GM18526 (cell line): ENCODE data around the gene PROM2.

Experiments
- POLR2A ChIP-seq: IDR thresholded peaks from 3 replicates; pipeline ENCODE4 v1.6.1; 2011; ENCODE audit not compliant: insufficient read length; ENCODE audit errors: extremely low read depth

The PROM2 gene

DNA sequence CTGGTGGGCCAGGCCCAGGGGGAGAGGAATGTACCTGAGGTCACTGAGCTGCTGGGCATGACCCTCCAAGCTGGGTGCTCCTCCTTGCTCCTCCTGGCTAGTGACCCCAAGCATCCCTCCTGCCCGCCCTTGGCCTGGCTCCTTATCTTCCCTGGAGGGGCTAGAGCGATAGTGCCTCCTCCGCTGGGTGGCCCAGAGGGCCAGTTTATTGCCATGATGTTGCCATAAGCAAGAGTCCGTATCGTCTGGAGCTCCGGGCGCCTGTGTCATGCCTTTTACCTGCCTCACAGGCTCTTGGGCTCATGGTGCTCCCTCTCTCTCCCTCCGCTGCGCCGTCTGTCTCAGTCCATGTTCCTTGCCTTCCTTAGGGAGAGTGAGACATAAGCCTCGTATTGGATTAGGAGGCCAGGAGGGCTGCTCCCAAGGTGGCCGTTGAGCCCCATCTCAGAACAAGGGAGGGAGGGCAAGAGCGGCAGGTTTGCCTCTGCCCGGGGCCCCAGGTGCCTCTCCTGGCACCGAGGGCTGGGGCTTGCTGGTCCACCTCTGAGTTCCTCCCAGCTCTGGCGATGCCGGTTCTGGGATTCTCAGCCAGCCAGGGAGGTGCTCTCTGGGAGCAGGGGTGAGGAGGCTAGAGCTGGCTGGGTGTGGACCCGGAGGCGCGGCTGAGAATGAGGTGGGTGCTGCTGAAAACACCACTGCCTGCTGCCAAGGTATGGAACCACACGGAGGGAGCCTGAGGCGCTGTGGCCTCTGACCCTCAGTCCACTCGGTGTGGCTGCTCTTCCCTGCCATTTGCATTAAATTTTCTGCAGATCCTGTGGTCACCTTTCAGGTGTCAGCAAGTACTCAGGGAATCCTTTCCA, 45.5 kb downstream of the PROM2 start:
- no peak for TF ChIP-seq POLR2A

DNA sequence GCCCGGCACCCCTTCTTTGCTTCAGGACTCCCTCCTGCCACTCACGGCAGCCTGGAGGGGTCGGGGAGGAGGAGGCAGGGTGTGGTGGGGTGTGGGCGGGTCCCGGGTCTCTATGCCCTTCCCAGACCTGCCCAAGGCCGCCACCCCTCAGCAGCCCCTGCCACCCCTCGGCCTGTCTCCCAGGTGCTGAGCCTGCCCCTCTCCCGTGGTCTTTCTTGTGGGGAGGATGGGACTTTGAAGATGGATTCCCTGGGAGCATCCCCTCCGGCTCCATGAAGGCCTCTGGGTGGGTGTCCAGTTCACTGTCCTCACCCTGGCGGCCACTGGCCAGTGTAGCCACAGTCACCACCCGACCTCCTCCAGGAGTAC, 46.1 kb downstream of the PROM2 start:
- no peak for TF ChIP-seq POLR2A

DNA sequence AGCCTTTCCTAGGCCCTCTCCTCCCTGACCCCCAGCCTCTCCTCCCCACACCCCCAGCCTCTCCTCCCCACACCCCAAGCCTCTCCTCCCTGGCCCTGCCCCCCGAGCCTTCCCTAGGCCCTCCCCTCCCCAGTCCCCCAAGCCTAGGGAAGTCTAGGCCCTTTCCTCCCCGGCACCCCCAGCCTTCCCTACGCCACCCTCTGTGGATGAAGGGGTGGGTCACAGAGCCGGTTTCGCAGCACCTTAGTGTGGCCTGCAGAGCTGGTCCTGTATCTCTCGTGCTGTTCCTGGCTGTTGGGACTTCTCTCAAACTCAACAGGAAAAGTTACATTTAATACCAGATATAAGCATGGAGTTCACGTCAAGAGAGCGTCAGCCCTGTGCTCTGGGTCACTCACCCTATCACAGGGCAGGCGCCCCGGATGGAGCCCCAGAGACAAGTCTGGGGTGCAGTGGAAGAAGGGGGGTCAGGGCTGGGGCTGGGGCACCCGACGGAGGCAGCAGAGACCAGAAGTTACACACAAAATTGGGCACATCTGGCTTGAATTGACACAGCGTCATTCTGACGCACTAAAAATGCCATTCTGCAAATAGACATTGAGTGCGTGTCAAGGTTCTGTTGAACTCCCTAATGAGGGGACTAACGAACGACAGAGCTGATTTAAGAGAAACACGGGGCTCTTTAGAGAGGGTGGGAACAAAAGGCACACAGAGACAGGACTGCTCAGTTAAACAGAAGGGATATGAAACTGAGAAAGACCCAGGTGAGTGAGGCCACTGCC, 46.9 kb downstream of the PROM2 start:
- no peak for TF ChIP-seq POLR2A

DNA sequence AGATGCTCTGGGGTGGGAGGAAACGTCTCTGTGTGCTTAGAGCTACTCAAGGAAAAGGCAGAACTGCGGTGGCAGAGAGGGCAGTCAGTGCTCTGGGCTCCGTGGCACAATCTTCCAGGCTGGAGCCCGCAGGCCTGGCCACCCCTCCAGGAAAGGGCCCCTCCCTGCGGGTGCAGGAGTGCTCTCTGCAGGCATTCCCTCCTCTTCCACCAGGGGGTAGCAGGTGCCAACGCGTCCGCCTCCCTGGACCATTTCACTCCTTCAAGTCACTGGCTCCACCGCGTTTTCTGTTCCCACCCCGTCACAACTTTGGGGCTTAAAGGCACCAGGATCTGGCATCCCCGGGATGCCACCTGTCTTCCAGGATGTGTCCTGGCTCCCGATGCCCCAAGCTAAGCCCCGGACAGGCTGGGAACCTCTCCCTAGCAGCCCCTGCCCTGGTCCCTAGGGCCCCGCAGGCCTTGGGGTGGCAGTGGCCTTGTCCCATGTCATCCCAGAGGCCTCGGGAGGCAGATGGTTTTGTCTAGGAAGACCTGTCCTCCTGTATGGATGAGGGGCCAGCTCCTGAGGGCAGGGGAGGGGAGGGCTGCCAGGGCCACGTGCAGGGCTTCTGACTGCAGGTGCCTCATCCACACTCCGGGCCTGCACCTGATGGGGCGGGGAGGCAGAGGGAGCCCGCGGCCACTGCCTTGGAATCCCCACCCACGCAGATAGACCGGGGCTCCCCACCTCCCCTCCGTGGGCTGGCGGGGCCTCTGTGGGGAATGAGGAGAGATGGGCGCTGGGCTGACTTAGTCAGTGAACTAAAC, 49.3 kb downstream of the PROM2 start:
- no peak for TF ChIP-seq POLR2A

DNA sequence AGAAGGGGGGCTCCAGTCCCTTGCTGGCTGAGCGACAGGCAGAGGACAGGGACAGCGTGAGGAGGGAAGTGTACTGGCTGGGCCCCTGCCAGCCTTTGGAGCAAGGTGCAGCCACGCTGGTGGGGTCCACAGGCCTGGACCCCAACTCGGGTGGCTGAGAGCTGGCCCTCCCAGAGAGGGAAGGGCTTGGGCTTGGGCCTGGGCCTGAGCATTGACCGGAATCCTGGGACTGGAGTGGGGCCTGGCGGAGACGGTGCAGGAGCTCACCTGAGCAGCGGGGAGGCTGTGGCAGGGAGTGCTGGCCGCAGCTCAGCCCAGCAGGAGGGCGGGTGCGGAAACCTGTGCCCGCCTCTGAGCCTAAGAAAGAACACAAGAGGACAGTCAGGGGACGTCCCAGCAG, 50.8 kb downstream of the PROM2 start:
- no peak for TF ChIP-seq POLR2A

GRCh38 chr2:95325590-95326432, 51.6 kb downstream of the PROM2 start:
- TF ChIP-seq POLR2A = no peak

DNA sequence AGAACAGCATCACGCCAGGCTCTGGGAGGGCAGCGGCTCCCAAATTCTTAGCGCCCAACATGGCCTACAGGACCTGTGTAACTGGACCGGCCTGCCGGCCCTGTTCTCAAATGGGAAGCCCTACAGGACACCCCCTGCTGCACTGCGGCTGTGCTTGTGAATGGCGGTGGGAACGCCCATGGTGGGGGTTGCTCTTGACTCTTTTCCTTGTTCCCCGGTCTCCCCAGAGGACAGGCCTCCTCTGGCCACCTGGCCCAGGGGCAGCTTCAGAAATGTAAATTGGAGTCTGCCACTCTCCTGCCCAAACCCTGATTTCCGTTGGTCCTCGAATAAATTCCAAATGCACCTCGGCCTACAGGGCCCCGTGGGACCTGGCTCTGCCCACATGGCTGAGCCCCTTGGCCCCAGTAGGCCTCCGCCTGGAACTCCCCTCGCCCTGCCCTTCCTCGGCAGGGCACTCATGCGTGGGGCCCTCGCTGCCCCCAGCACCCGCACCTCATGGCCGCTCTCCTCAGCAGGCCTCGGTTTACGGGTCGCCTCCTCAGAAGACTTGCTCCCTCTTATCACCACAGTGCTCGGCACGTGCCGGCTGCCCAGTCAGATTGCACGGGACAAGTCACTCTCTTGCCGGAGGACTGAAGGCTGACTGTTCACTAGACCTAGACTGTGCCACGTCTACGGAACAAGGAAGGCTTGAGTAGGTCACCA, 52.3 kb downstream of the PROM2 start:
- no peak for TF ChIP-seq POLR2A

DNA sequence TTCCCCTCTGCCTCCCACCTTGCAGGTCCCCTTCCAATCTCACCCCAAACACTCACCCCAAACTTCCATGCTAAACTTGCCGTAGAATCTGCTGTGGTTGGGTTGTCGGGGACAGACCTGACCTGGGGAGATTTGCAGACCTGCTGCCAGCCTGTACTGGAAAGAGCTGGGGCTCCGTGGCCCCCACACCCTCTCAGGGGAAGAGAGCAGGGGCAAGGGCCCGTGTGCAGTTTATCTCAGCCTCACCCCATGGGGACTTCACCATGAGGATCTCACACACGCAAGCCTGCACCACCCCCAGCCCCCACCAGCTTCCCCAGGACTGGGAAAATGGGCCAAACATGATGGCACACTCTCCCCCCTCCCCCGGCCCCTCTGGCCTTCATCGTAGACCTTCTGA, 53.6 kb downstream of the PROM2 start:
- TF ChIP-seq POLR2A = no peak

DNA sequence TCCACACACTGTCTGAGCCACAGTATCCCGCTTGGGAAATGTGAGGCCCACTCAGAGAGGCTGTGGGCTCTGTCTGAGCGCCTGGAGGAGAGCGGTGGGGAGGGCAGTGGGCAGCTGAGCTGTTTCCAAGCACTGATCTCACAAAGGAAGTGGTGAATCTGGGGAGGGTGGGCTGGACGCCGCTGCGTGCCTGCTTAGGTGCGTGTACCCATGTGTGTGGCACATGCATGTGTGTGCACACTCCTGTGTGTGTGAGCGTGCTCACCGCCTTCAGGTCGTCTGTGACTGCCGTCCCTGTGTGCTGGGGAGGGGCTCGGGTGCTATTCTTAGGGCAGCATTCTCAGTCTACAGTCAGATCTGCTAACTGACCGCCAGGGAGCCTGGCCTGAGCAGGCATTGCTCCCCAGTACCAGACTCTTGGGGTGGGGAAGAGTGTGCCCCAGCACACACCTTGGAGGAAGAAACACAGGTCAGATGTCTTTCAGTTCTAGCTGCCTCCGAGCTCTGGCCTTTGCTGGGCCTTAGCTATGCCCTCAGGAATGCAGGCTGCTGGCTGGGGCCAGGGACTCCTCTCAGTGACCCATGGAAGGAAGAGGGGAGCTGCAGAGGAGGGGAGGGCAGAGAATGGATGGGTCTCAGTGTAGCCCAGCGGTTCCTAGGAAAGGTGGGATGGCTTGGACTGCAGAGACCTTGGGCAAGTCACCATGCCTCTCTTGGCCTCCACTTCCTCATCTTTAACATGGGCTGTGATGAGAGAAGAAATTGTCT, 54.3 kb downstream of the PROM2 start:
- TF ChIP-seq POLR2A = no peak

DNA sequence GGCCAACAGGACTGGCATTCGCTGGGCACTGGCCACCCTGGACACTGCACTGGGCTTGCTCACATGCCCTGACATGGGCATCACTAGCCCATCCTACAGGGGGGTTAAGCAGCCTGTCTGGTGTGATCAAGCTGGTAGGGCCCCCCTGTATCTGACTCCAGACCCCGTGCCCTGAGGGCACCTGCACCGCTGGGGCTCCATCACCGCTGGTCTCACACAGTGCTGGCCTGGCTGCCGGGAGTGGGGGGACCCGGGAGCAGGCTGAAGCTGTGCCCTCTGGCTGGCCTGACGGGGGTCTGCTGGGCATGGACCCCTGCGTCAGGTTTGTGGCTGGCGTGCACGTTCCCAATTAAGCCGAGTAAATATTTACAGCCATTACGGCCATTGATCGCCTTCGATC, 55.2 kb downstream of the PROM2 start:
- no peak for TF ChIP-seq POLR2A

DNA sequence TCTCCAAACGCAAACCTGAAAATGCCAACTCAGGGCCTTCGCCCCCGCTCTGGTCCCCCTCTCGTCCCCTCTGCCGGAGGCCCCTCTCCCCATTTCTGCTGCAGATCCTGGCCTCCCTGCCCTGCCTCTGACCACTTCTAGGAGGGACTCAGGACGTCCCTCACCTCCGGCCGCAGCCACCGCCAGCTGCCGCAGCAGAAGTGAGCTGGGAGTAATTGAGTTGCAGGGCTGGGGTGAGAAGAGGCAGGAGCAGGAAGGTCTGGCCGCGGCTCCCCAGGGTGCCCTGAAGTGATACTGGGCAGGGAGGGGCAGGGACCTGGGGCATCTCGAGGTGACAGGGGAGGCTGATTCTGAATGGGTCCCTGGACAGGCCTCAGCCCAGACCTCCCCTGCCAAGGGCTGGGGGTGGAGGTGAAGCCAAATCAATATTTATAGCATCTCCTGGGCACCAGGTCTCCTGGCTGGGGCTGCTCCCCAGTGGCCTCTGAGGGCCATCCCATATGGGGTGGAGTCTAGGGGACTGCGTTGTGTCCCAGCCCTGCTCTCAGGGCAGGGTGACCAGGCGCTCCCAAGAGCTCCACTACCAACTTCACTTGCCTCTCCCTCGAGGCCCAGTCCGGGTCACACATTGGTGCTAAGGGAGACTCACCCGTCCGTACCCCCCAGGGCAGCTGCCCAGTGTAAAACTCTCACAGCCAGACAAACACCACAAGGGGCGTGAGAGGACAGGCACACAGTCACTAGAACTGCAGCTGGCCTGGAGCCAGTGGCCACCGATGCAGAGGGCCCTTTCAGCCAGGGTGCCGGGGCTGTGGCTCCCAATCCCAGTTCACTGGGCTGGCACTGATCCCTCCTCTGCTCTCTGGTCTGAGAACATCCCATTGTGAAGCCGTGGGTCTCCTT, 55.9 kb downstream of the PROM2 start:
- TF ChIP-seq POLR2A = no peak

GRCh38 chr2:95330794-95331338, 56.6 kb downstream of the PROM2 start:
- no peak for TF ChIP-seq POLR2A
